Renal pelvis (tissue), 4 donors: ENCODE results near the gene RGS4. TPM values are rescaled to one million over a fixed set of nuclear protein-coding genes. Genes with fewer than 3 reads are reported as not detected.
"Not testable (repeated sequence)": the region's sequence is repeated elsewhere in the genome, so short reads cannot be mapped to it uniquely, and the experiment has no call there.

Source experiments
- DNase-seq: peaks from one replicate; pipeline ENCODE4 v3.0.0-alpha.2; 2013
- polyA plus RNA-seq, 3 donors: library from polyadenylated mRNA; unstranded; fragments of 120-200 nt; gene quantifications; one replicate each; pipeline ENCODE4 v1.2.1, GENCODE V29; 2013; ENCODE audit not compliant: insufficient read length in 3 of 3

The RGS4 gene
- polyA plus RNA-seq, 3 donors, result 8.6 to 14.8 (median 11.4) TPM

DNA sequence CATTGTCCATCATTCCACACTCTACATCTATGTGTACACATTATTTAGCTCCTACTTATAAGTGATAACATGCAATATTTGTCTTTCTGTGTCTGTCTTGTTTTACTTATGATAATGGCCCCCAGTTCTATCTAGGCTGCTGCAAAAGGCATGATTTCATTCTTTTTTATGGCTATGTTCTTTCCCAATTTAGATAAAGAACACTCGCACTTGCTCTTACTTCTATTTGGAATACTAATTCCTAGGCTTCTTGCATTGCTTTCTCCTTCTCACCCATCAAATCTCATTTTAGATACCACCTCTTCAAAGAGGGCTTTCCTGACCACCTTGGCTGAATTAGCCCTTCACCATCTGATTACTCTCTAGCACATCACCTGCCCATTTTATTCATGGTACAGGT, 3.0 kb upstream of the RGS4 start:
- no peak for DNase-seq

DNA sequence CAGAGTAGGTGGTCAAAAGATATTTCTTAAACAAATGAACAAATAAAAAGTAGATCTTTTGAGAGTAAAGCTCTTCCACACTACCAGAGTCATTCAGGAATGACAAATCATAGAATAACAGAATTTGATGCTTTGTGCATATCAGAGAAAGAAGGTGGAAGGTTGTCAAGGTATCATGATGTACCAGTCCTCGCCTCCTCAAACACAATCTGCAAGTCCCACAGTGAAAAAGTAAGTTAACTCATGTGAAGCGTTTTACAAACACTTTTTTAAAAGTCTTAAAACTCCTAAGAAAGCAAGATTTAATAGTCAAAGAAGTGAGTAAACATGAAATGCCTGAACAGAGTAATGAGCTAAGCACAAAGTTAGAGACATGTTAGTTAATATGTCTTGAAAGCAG, 2.5 kb upstream of the RGS4 start:
- no peak for DNase-seq

DNA sequence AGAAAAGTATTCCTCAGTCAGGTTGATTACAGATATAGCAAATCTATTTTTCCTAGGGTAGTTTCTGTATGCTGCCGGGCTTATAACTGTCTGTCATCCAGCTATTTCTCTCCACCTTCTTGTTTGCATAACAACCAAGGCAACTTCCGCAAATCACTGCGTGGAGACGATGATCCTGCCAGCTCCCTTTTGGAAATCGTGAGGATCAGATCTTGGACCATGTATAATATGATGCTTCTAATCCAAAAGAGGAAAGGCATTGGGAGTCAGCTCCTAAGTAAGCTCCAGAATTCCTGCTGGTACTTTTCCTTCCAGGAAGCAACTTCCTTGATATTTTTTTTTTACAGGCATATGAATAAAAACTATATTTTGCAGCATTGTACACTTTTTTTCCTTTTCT, 445 bp upstream of the RGS4 start:
- no peak for DNase-seq

DNA sequence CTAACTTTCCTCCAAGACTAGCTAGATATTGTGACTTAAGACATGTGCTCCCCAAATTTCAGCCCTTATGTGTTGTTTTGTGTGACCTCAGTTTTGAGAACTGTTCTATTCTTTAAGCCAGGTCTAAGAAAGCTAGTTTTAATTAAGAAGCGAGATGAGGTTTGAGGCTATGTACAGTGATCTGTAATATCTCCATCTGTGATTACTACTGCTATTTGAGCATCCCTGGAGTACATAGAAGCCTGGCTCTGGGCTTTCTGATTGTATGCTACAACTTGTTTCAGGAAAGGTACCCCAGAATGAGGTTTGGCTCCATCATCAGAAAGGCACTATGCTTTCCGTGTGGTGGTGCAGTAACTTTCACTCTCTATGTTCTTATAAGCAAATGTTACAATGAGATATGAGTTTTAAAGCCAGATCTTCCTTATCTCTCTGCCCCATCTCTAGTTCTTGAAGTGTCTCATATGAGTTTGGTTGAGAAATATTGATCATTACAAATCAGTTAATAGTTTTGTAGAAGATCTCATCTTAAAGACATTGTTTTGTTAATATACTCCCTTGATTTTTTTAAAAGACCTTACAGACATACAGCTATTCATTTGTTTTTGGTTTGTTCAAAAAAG, 605 bp downstream of the RGS4 start:
- no peak for DNase-seq

DNA sequence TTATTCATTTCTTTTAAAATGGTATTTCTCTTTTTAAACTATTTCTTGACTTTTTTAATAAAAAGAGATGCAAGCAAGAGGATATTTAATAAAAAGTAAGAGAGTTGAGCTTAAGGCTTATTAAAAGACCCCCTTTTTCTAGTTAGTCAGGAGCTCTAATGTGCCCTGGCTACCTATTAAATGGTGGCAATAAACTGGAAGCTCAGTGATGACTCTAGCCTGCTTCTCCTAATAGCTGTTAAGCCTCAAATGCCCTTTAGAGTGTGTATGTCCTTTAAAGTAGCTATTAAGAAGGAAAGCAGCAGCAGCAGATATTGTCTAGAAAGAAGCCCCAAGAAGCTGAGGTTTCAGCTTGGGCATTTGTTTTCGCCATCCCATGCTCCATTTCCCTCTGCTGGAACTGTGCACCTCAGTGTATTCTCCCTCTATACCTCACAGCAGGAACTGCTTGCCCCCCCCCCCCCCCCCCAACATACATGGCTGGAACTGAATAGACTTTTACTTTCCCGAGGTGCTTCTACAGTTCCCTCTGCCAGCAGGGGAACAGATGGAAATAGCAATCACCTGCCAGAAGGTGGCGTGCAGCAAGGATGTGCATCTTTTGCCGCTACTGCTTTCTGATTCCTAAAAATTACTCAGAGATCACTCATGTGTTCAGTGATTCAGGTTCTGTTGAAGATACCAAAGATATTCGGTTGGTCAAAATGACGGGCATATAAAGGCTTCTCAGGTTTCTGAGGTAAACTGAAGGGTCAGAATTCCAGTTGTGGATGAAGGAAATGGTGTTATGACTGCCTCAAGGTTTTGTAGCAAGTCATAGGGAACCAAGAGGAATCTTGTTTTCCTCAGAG, 2.5 kb downstream of the RGS4 start:
- DNase-seq, result peak; percentile 45

DNA sequence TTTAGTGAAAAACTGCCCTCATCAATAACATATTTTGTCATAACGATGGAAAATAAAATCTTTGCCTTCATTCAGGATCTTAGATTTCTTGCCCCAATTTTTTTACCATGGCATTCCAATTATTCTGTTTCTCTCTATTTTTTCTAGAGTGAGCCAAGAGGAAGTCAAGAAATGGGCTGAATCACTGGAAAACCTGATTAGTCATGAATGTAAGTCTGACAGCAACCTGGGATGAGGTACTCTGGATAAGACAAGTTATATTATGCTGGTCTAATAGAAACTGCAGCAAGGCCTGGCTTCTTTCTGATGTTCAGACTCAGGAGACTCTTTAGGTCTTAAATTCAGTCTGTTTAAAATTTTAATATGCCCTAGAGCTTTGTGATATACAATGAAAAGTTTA, 3.5 kb downstream of the RGS4 start:
- DNase-seq, result no peak

DNA sequence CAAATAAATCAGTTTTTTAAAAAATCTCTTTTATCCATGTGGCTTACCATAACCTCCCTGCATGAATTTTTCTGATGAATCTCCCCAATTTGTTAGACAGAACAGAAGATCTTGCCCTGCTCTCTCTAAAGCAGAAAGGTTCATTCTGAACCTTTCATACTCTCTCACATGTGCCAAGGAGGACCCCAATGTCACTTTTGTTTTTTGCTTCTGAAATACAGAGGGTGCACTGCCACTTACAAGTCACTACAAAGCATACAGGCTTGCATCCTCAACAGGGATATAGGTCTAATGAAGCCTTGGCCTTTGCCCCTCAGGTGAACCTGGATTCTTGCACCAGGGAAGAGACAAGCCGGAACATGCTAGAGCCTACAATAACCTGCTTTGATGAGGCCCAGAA, 4.8 kb downstream of the RGS4 start:
- DNase-seq, result no peak

DNA sequence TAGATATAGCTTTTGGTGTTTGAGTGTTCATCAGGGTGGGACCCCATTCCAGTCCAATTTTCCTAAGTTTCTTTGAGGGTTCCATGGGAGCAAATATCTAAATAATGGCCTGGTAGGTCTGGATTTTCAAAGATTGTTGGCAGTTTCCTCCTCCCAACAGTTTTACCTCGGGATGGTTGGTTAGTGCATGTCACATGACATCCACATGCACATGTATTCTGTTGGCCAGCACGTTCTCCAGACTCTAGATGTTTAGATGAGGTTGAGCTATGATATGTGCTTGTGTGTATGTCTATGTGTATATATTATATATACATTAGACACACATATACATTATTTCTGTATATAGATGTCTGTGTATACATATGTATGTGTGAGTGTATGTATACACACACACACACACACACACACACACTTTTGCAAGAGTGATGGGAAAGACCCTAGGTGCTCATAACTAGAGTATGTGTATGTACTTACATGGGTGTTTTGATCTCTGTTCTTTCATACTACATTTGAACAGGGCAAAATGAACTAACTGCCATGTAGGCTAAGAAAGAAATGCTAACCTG, 5.6 kb downstream of the RGS4 start:
- no peak for DNase-seq

DNA sequence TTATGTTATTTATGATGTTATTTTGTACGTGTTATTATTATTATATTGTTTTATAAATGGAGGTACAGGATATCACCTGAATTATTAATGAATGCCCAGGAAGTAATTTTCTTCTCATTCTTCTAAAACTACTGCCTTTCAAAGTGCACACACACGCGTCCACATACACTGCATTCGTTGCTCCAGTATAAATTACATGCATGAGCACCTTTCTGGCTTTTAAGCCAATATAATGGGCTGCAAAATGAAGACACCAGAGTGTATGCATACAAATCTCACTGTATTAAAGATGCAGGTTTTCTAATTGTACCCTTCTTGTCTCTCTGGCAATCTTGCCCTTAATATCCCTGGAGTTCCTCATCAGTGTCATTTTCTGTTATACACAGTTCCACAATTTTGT, 6.9 kb downstream of the RGS4 start:
- DNase-seq, result no peak

DNA sequence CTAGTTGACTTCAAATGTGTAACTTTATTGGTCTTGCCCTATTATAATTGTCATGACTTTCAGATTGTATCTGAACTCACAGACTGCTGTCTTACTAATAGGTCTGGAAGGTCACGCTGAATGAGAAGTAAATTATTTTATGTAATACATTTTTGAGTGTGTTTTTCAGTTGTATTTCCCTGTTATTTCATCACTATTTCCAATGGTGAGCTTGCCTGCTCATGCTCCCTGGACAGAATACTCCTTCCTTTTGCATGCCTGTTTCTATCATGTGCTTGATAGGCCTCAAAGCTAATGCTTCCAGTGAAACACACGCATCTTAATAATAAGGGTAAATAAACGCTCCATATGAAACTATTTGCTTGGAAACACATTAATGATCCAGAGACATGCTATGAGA, 7.3 kb downstream of the RGS4 start:
- DNase-seq, result no peak

DNA sequence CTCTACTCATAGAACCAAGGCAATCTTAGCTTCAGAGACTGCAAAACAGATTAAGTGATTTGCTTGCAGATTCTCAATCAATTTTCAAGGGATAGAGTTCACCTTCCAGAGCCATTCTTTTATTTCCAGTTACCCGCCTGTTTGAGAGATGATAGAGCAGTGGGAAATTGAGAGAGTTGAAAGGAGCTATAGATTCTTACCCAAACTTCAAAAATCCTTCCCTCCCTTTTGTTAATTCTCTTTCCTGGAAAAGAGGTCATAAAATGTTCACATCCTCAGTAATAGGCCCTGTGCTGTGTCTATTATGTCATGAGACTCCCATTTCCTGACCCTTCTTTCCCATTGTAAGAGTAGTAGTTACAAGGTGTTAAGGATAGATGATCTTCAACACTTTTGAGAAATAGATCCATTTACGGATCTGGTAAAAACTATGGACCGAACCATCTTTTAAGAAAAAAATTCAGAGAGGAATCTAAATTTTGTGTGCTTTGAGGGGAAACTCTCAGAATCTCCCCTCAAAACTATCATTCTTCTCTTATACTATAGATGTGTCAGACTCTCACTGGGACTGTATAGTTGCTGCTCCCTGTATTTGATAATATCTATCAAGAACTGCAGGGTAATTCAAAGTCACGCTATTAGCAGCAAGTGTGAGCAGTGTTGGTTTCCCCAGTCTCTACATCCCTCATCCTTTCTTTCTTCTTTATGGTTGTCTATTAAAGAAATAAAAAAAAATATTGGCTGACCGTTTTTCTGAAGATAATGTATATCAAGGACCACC, 8.0 kb downstream of the RGS4 start:
- DNase-seq, result no peak

DNA sequence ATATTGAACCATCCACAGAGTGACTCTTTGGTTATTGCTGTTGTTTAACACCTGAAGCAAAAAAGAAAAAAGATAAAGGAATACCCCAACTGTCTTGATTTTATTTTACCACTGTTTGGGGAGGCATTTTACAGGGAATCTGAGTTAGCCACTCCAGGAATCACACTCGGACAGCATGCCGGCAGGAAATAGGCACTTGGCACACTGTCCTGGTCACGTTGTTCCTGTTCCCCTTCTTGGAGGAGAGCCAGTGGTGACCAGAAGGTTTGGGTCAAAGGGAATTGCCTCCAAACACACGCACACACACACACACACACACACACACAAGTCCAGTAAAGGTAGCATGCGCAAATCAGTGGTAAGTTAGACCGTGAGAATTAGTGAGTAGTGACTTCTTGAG, 13.8 kb downstream of the RGS4 start:
- DNase-seq, result no peak

DNA sequence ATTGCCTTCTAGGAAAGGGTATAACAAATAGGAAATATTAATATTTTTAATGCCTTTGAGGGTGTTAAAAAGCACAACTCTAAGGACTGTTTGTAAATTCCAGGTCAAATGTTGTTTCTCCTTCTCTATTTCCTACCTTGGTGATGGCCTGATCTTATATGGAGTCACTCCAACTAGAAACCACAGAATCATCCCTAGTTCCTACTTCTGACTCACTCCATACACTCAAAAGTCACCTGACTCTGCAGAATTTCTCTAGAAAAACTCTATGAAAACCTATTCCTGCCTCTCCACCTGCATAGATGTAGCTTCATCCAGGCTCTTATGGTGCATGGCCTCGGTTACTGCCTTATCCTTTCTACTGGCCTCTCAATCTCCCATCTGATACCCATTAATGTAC, 14.5 kb downstream of the RGS4 start:
- no peak for DNase-seq

DNA sequence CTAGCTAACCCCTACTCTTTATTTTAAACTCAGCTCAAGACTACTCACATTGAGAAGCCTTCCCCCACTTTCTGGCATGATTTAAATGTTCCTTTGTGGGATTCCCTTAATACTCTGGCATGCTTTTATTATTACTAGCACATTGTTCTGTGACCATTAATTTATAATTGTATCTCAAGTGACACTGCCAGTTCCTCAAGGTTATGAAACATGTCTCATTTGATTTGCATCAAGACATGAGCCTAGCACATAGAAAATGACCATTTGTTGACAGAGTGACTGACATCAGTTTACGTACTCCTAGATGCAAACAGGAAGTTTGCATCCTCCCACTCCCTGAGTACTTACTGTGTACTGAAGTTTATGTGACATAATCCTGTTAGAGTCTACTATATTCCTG, 15.2 kb downstream of the RGS4 start:
- DNase-seq, result no peak

DNA sequence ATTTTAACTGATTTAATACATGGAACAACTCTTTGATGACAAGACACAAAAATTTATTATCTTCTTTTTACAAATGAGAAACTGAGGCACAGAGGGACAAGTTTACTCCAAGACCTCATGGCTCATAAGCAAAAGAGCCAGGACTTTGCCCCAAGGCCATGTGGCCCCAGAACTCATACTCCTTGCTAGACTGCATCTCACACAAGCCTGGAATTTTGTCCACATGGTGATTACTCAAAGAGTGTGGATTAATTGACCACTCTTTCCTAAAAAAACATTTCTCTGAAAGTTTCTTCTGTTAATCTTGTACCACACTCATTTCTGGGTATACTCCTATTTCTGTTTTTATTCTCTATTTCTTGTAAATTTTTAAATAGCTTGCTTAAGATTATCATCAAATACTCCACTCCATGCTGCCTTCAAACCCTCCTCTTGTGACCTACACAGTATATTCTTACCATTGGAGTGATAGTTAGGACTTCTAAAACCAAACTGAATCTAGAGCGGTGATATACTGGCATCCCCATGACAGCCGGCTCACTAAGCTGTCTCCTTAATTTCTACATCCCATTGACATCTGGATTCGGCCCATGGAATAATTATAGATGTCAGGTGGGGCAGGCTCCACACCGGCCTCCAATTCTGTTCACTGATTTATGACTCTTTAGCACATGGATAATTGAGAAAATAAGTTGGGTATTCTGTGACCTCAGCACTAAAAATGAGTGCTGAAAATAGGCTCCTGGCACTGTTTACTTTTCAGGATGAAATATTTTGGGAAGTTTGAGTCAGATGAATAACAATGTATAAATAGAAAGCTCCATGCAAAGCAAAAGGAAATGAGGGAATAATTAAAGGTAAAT, 16.1 kb downstream of the RGS4 start:
- no peak for DNase-seq

DNA sequence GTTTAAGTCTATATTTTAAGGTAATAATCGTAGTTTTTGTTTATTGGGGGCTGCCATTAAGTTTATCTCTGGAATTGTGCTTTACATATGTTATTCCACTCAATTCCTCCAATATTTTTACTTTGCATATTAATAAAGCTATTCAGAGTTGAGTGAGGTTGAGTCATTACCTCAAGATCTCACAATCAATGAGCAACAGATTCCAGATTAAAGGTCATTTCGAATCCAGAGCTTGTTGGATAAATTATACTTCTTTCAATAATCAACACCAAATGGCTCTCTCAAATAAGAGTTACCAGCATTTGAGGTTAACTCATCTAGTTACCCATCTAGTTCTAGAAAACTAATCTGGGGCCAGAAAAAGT, 16.7 kb downstream of the RGS4 start:
- DNase-seq, result no peak

DNA sequence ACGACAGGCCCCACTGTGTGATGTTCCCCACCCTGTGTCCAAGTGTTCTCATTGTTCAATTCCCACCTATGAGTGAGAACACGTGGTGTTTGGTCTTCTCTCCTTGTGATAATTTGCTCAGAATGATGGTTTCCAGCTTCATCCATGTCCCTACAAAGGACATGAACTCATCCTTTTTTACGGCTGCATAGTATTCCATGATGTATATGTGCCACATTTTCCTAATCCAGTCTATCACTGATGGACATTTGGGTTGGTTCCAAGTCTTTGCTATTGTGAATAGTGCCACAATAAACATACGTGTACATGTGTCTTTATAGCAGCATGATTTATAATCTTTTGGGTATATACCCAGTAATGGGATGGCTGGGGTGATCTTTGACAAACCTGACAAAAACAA, 20.0 kb downstream of the RGS4 start:
- DNase-seq, result not testable (repeated sequence)

DNA sequence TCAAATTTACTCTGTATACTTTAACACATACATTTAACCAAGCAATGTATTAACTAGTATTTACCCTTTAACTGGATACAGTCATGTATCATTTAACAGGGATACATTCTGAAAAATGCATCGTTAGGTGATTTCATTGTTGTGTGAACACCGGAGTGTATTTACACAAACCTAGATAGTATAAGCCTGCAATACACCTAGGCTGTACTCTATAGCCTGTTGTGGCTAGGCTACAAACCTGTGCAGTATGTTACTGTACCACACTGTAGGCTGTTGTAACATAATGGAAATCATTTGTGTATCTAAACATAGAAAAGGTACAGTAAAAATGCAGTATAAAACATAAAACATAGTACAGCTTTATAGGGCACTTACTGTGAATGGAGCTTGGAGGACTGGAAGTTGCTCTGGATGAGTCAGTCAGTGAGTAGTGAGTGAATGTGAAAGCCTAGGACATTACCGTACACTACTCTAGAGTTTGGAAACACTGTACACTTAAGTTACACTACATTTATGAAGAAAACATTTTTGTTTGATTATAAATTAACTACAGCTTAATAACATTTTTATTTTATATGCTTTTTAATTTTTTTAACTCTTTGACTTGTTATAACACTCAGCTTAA, 21.3 kb downstream of the RGS4 start:
- no peak for DNase-seq

DNA sequence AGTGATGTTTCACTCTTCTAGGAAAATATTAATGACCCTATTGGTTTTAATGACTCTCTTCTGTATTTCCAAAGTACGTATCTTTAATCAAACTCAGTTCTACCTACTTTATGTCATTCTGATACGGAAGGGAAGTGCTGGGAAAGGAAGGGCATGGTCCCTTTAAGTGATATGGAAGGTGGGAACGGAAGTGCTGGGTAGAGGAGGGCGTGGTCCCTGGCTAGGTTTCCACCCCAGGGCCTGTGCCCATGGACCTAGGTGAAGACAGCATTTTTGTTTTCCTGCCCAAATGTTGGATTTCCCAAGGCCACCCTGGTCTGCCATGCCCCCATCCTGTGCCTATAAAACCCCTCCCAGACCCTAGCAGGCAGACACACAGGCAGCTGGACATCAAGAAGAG, 24.0 kb downstream of the RGS4 start:
- DNase-seq, result no peak

DNA sequence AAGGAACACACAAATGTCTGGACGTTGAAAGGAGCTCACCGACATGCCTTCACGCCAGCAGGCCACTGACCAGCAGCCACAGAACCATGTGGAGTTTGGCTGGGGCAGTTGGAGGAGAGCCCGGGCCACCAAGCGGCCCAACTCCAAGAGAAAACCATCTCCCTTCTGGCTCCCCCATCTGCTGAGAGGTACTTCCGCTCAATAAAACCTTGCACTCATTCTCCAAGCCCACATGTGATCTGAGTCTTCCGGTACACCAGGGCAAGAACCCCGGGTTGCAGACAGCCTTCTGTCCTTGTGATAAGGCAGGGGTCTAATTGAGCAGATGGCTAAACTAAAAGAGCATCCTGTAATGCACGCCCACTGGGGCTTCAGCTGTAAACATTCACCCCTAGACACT, 24.4 kb downstream of the RGS4 start:
- no peak for DNase-seq

DNA sequence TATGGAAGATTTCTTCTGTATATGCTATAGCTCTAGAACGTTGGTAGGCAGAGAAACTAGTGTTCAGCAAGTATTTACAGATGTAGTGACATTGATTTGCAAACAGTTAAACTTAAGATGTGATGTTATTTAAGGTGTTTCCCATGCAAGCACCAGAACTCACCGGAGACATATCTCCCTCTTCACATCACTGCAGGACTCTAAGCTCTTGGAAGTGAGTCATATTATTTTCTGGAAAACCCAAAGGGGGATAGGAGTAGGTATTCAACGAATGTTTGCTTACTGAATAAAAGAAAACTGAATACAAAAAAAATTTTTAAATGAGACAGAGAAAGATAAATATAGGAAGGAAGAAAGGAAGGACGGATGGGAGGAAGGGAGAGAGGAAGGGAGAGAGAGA, 25.0 kb downstream of the RGS4 start:
- no peak for DNase-seq
